Fibroblast of mammary gland (primary cell): ENCODE data around the gene SOX6.
"Not testable (repeated sequence)": the region's sequence is repeated elsewhere in the genome, so short reads cannot be mapped to it uniquely, and the experiment has no call there.

ENCODE experiments used
- DNase-seq: peaks from one replicate; pipeline ENCODE4 v3.0.0-alpha.2; 2010; ENCODE audit warnings: low read depth
- H3K4me3 ChIP-seq: 2 replicates; pipeline ENCODE4 v1.5.1; 2011; ENCODE audit warnings: low read depth, mild to moderate bottlenecking, low read length, moderate library complexity; ENCODE audit not compliant: control insufficient read depth
- CTCF ChIP-seq: conservative IDR thresholded peaks from 2 replicates; pipeline ENCODE4 v1.5.1; 2011; ENCODE audit warnings: low read depth, low read length, inconsistent platforms; ENCODE audit not compliant: control insufficient read depth, insufficient read depth

Gene SOX6

DNA sequence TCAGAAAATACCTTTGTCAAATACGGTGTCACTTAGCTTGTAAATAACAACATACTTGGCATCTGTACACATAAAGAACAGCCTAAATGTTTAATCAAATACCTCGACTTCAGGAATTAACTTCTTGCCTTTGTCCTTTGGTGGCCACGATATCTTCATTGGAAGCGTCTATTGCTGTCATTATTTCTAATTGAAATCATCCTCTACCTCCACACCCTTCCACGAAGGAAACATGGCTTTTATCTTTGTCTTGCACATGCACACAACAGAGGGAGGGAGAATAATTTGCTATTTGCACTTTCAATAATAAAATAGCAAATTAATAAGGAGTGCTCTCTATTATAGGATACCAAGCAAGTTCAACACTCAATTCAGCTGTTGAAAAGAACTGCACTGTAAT lies 25.8 kb upstream of the SOX6 start:
- TF ChIP-seq CTCF, result no peak
- H3K4me3 ChIP-seq, result no peak overlapping the region
- DNase-seq, result no peak

DNA sequence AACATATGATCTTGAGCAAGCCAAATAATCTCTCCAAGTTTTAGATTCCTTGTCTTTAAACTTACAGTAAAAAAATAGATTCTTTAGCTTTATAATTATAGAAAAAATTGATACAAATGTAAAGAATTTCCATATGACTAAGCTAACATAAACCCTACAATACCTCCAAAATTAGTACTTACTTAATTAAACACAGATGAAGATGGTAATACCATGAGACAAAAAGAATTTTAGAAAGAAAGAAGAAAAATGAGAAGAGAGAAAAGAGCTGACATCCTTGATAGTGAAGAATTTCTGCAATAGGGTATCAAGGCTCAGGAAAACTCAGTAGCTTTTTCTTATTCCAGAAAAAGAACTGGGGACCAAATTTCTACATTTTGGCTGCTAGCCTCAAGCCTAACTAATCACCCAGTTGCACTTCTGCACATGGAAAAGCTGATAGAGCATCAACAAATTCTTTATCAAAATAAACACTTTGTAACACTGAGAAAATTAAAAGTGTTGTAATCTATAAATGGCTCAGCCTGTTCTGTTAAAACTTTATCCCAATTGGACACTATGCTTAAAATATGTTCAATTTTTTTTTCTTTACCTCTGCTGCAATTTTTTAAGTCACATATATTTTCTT lies 24.7 kb upstream of the SOX6 start:
- TF ChIP-seq CTCF, result no peak
- no peak overlapping the region for H3K4me3 ChIP-seq
- DNase-seq, result no peak

- TF ChIP-seq CTCF, result no peak
- no peak overlapping the region for H3K4me3 ChIP-seq
- DNase-seq, result no peak
These were observed 22.6 kb upstream of the SOX6 start for GRCh38 chr11:16378906-16379305.

DNA sequence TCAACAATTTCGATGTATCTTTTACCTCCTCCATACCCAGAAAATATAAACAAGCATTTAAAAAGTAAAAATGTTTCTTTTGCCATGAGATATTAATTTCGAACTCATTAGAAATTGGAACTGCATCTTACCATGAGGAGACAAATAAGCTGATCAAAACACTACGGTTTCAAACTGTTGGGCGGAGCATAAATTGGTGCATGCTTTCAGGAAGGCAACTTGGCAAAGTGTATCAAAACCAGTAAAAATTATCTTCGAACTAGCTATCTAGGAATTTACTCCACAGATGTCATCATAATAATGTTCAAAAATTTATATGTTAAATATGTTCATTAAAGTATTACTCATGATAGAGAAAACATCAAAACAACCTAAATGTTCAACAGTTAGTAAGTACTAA lies 21.4 kb upstream of the SOX6 start:
- H3K4me3 ChIP-seq, result no peak overlapping the region
- no peak for TF ChIP-seq CTCF

GRCh38 chr11:16375664-16376063 lies 19.3 kb upstream of the SOX6 start:
- not testable (repeated sequence) for H3K4me3 ChIP-seq, DNase-seq

More for the DNA sequence above, 21.4 kb upstream of the SOX6 start:
- DNase-seq, result no peak

GRCh38 chr11:16373768-16374167 lies 17.4 kb upstream of the SOX6 start:
- H3K4me3 ChIP-seq, result no peak overlapping the region
- TF ChIP-seq CTCF, result no peak
- no peak for DNase-seq

GRCh38 chr11:16372355-16372754 lies 16.0 kb upstream of the SOX6 start:
- DNase-seq, result no peak
- no peak overlapping the region for H3K4me3 ChIP-seq
- no peak for TF ChIP-seq CTCF
